ENCODE data around the gene RFC4.
"Not testable (repeated sequence)": the region's sequence is repeated elsewhere in the genome, so short reads cannot be mapped to it uniquely, and the experiment has no call there.

The RFC4 gene

GRCh38 chr3:186824430-186825139, 18.3 kb upstream of the RFC4 start:
- no peak for DNase-seq

- no peak for DNase-seq
Observed at GRCh38 chr3:186823386-186823785, 17.1 kb upstream of the RFC4 start.

- DNase-seq: not testable (repeated sequence)
Observed at GRCh38 chr3:186822388-186822759, 16.1 kb upstream of the RFC4 start.

- no peak for DNase-seq
Observed at GRCh38 chr3:186821429-186822387, 15.4 kb upstream of the RFC4 start.

- DNase-seq: no peak
Observed at GRCh38 chr3:186818956-186819355, 12.7 kb upstream of the RFC4 start.

- DNase-seq: no peak
Observed at GRCh38 chr3:186818516-186818915, 12.2 kb upstream of the RFC4 start.

- peak; percentile 60 for DNase-seq
Observed at GRCh38 chr3:186815435-186815834, 9.2 kb upstream of the RFC4 start.

- no peak for DNase-seq
Observed at GRCh38 chr3:186814100-186814499, 7.8 kb upstream of the RFC4 start.

- not testable (repeated sequence) for DNase-seq
Observed at GRCh38 chr3:186811313-186811712, 5.0 kb upstream of the RFC4 start.

- DNase-seq: no peak
Observed at GRCh38 chr3:186810336-186810996, 4.2 kb upstream of the RFC4 start.

- DNase-seq: no peak
Observed at GRCh38 chr3:186807231-186807630, 949 bp upstream of the RFC4 start.

- DNase-seq: not testable (repeated sequence)
Observed at GRCh38 chr3:186803447-186803846, 2.8 kb downstream of the RFC4 start.

GRCh38 chr3:186802701-186803100, 3.6 kb downstream of the RFC4 start:
- no peak for DNase-seq

GRCh38 chr3:186800285-186800684, 6.0 kb downstream of the RFC4 start:
- DNase-seq: no peak

GRCh38 chr3:186798239-186798874, 7.9 kb downstream of the RFC4 start:
- no peak for DNase-seq

- no peak for DNase-seq
Observed at GRCh38 chr3:186790261-186790981, 15.9 kb downstream of the RFC4 start.

- no peak for DNase-seq
Observed at GRCh38 chr3:186789554-186790260, 16.6 kb downstream of the RFC4 start.

- no peak for DNase-seq
Observed at GRCh38 chr3:186788482-186789370, 17.6 kb downstream of the RFC4 start.

- no peak for DNase-seq
Observed at GRCh38 chr3:186787642-186788481, 18.4 kb downstream of the RFC4 start.

GRCh38 chr3:186786922-186787321, 19.4 kb downstream of the RFC4 start:
- no peak for DNase-seq
